ENCODE results near the gene GBA2. TPM values are rescaled to one million over a fixed set of nuclear protein-coding genes. Genes with fewer than 3 reads are reported as not detected.

Gene GBA2
- total RNA-seq (2022; extraction: Qiagen RNA extraction), result 27.4 to 38.0 TPM (median 34.1 TPM) in 5 replicates

DNA sequence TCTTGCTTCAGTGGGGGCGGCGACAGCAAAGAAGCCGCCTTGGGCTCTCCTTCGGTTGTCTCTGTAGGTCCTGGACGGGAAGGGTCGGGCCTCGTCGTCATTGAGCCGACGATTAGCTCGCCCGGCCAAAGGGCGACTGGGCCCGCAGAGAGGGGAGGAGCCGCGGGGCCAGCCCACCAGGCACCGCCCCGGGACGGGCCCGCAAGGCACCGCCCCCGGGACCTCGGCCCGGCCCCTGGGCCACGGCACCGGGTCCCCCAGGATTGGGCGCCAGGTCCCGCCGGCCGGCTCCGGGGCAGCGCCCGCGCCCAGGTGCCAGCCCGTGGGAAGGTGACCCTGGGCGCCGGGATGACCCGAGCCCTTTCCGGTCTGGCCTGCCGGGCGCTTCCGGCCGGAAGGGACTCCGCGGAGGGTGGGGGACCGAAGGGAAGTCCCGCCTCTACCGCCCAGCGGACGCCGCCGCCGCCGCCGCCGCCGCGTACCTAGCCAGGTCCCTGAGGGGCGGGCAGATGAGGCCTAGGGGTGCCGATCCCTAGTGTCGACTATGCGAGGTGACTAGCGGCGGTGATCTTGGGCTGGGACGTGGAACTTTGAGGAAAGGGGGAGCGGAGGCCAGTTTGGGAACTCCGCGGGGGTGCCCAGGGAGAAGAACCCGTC is at the start of gene GBA2, which contains the start of gene RGP1:
TSS of gene GBA2 (minus strand) at position 371 of the 657 bp plus-strand sequence. CDS start 524 bp downstream, outside the sequence.
TSS of gene RGP1 (plus strand) at position 430 of the 657 bp plus-strand sequence. CDS start 469 bp downstream, outside the sequence.

DNA sequence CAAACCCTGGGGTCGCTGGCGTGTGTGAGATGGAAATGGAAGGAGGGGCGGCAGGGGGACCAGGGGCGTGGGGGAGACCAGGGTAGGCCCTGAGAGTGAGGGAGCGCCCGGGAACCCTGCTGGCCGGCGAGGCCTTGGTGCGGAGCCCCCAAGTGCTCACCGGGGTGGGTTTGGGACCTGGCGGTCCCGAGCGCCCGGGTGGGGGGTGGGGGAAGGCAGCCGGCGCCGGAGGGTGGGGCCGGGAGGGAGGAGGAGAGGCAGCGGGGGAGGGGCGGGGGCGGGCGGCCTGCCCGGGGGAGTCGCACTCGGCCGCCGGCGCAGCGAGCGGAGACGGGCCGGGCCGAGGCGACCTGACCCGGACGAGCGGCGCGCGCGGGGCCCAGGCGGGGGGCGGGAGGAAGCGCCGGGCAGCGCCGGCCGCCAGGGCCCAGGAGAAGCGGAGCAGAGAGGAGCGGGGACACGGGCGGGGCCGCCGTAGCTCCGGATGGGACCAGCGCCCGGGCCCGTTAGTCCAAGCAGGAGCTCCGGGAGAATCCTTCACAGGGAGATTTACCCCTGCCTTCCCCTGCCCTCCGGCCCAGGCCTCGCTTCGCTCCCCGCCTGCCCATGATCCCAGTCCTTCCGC is 42.4 kb upstream of the GBA2 start, which contains the start of gene NPR2:
TSS of gene NPR2 (plus strand) at position 295 of the 625 bp plus-strand sequence. CDS start 818 bp downstream, outside the sequence.

DNA sequence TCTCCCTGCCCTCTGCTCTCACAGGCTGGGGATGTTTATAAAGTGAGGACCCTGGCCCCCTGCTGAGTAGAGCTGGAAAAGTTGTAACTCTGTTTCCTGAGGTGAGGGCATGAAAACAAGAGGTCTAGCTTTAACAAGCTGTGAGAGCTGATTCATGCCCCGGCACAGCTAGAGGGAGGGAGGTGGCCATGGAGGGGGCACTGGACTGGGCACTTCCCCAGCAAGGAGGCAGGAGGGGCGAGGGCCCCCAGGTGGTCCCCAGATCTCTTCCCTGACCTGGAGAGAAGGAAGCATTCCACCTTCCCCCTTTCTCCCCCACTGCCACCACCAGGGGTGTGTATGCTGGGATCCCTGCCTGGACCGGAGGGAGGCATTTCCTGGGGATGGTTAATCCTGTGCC is 5.2 kb upstream of the GBA2 start, which contains the start of gene MSMP:
TSS of gene MSMP (minus strand) at position 13 of the 400 bp plus-strand sequence. CDS start 147 bp downstream, outside the sequence.

DNA sequence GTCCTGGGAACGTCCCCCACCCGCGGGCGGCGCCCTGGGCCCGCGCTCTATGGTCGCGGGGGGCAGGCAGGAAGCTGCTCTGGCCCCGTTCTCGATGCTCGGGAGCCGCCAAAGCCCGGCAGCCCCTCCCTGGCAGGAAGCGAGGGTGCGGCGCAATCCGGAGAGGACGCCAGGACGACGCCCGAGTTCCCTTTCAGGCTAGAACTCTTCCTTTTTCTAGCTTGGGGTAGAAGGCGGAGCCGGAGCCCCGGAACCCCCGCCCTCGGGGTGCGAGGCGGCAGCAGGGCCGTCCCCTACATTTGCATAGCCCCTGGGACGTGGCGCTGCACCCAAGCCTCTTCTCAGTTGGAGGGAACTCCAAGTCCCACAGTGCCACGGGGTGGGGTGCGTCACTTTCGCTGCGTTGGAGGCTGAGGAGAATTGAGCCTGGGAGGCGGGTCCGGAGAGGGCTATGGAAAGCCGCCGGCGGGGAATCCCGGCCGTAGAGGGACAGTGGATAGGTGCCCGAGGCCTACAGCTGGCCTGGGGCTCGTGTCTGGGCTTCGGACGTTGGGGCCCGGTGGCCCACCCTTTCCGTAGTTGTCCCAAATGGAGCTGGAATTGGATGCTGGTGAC is 16.7 kb downstream of the GBA2 start, which contains the start of the genes CREB3 and TLN1:
TSS of gene CREB3 (plus strand) at position 482 of the 615 bp plus-strand sequence. CDS start at position 589, 107 bp downstream.
TSS of gene TLN1 (minus strand) at position 11 of the 615 bp plus-strand sequence. CDS start 6,501 bp downstream, outside the sequence.

DNA sequence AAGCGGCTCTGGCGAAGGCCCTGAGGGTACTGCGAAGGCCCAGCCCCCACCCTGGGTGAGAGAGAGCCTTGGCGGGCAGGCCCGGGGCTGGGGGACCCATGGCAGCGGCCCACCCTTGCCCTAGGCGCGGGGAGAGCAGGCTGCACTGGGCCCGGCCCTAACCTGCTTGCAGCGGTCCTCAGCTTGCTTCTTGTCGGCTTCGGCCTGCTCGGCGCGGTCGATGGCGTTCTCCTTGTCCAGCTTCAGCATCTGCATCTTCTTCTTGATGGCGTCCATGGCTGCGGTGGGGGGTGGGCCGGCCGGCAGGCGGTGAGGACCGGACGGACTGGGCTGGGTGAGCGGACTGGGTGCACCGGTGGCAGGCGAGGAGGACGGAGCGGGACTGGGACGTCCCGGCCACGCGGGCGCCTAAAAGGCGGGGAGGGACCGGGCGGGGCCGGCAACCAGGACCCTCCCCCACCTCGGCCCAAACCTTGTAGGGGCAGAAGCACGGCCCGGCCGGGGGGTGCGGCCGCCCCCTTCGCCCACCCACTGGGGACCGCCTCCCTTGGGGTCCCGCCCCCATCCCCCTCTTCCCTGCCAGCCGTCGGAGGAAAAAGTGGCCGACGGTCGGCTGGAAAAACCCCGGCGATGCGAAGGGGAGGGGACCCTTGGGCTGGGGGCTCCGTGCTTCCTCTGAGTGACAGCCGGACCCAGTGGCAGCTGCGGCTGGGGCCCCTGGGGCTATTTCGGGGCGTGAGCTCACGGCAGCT is 59.3 kb downstream of the GBA2 start, which contains the start of gene TPM2:
TSS of gene TPM2 (minus strand) at position 384 of the 752 bp plus-strand sequence. CDS start at position 276, 108 bp downstream.

Other genes with a start within 250 kb of the GBA2 start
- gene TESK1, start 144.0 kb downstream of the GBA2 start, total RNA-seq (2022; extraction: Qiagen RNA extraction), result 23.2 to 30.9 TPM (median 29.9 TPM) in 5 replicates
- gene CD72, start 130.8 kb downstream of the GBA2 start, total RNA-seq (2022; extraction: Qiagen RNA extraction), result 0.06 to 0.18 TPM (median 0.12 TPM) in 4 of 5 replicates, not detected in the other
- gene SIT1, start 98.3 kb downstream of the GBA2 start, total RNA-seq (2022; extraction: Qiagen RNA extraction), result not detected in 5 replicates
- 4.2 to 11.7 TPM (median 7.0 TPM) in 3 of 5 replicates, not detected in the others for gene RMRP, start 91.2 kb downstream of the GBA2 start, total RNA-seq (2022; extraction: Qiagen RNA extraction)
- 21.2 to 27.0 TPM (median 25.3 TPM) in 5 replicates for gene CCDC107, start 90.9 kb downstream of the GBA2 start, total RNA-seq (2022; extraction: Qiagen RNA extraction)
- gene ARHGEF39, start 84.0 kb downstream of the GBA2 start, total RNA-seq (2022; extraction: Qiagen RNA extraction), result 13.1 to 20.9 TPM (median 19.3 TPM) in 5 replicates
- 4.2 to 7.9 TPM (median 7.3 TPM) in 5 replicates for gene CA9, start 75.3 kb downstream of the GBA2 start, total RNA-seq (2022; extraction: Qiagen RNA extraction)
- 623 to 688 TPM (median 654 TPM) in 5 replicates for gene TPM2, start 59.3 kb downstream of the GBA2 start, total RNA-seq (2022; extraction: Qiagen RNA extraction)
- gene TLN1, start 17.0 kb downstream of the GBA2 start, total RNA-seq (2022; extraction: Qiagen RNA extraction), result 110 to 135 TPM (median 123 TPM) in 5 replicates
- 58.6 to 69.3 TPM (median 61.3 TPM) in 5 replicates for gene CREB3, start 16.6 kb downstream of the GBA2 start, total RNA-seq (2022; extraction: Qiagen RNA extraction)
- 12.8 to 17.3 TPM (median 15.8 TPM) in 5 replicates for gene RGP1, start 59 bp upstream of the GBA2 start, total RNA-seq (2022; extraction: Qiagen RNA extraction)
- gene MSMP, start 5.0 kb upstream of the GBA2 start, total RNA-seq (2022; extraction: Qiagen RNA extraction), result 0.30 to 0.48 TPM (median 0.36 TPM) in 3 of 5 replicates, not detected in the others
- gene NPR2, start 42.4 kb upstream of the GBA2 start, total RNA-seq (2022; extraction: Qiagen RNA extraction), result 4.6 to 7.4 TPM (median 6.1 TPM) in 5 replicates
- gene SPAG8, start 63.0 kb upstream of the GBA2 start, total RNA-seq (2022; extraction: Qiagen RNA extraction), result 0.44 to 0.64 TPM (median 0.58 TPM) in 5 replicates
- gene HINT2, start 65.8 kb upstream of the GBA2 start, total RNA-seq (2022; extraction: Qiagen RNA extraction), result 69.8 to 110 TPM (median 103 TPM) in 5 replicates
- gene FAM221B, start 79.5 kb upstream of the GBA2 start, total RNA-seq (2022; extraction: Qiagen RNA extraction), result not detected in 5 replicates
- 2.5 to 3.7 TPM (median 3.4 TPM) in 5 replicates for gene TMEM8B, start 80.0 kb upstream of the GBA2 start, total RNA-seq (2022; extraction: Qiagen RNA extraction)
- gene OR13J1, start 121.2 kb upstream of the GBA2 start, total RNA-seq (2022; extraction: Qiagen RNA extraction), result not detected in 5 replicates
- 0.12 to 0.38 TPM (median 0.23 TPM) in 5 replicates for gene HRCT1, start 157.0 kb upstream of the GBA2 start, total RNA-seq (2022; extraction: Qiagen RNA extraction)
- gene SPAAR, start 160.3 kb upstream of the GBA2 start, total RNA-seq (2022; extraction: Qiagen RNA extraction), result 0.07 TPM in 1 of 5 replicates, not detected in the others
- not detected in 5 replicates for gene OR2S2, start 208.9 kb upstream of the GBA2 start, total RNA-seq (2022; extraction: Qiagen RNA extraction)